HEK293 (cell line): ENCODE measurements around the gene ZNF221.

ENCODE experiments used
- GLIS1 ChIP-seq: fragments of 450-650 bp; formaldehyde crosslinking; IDR thresholded peaks from 2 replicates; pipeline ENCODE4 v1.5.1; 2016; ENCODE audit warnings: missing biosample characterization, missing genetic modification characterization
- KLF8 ChIP-seq: fragments of 450-650 bp; formaldehyde crosslinking; IDR thresholded peaks from 2 replicates; pipeline ENCODE4 v1.5.1; 2016; ENCODE audit warnings: missing biosample characterization, missing genetic modification characterization
- MZF1 ChIP-seq: fragments of 450-650 bp; formaldehyde crosslinking; IDR thresholded peaks from 2 replicates; pipeline ENCODE4 v1.5.1; 2017; ENCODE audit warnings: missing biosample characterization, missing genetic modification characterization, borderline replicate concordance
- PBX3 ChIP-seq: sonication (generic); formaldehyde crosslinking; IDR thresholded peaks from 2 replicates; pipeline ENCODE4 v1.8.1; 2022; ENCODE audit warnings: mild to moderate bottlenecking, moderate library complexity, missing genetic modification reagents
- RBAK ChIP-seq: fragments of 450-650 bp; formaldehyde crosslinking; IDR thresholded peaks from 2 replicates; pipeline ENCODE4 v1.5.1; 2016; ENCODE audit warnings: missing biosample characterization, missing genetic modification characterization
- SETDB1 ChIP-seq: IDR thresholded peaks from one replicate; pipeline ENCODE4 v1.6.1; 2017; ENCODE audit warnings: mild to moderate bottlenecking, low read length, moderate library complexity, mixed read lengths; ENCODE audit not compliant: insufficient read length
- TSHZ1 ChIP-seq: fragments of 450-650 bp; formaldehyde crosslinking; IDR thresholded peaks from 2 replicates; pipeline ENCODE4 v1.5.1; 2016; ENCODE audit warnings: missing biosample characterization, missing genetic modification characterization, borderline replicate concordance
- ZNF138 ChIP-seq: fragments of 450-650 bp; formaldehyde crosslinking; IDR thresholded peaks from 2 replicates; pipeline ENCODE4 v1.5.1; 2016; ENCODE audit warnings: missing biosample characterization, missing genetic modification characterization, borderline replicate concordance
- ZNF239 ChIP-seq: fragments of 450-650 bp; formaldehyde crosslinking; IDR thresholded peaks from 2 replicates; pipeline ENCODE4 v1.5.1; 2016; ENCODE audit warnings: missing biosample characterization, missing genetic modification characterization
- ZNF324 ChIP-seq: fragments of 450-650 bp; formaldehyde crosslinking; IDR thresholded peaks from 2 replicates; pipeline ENCODE4 v1.5.1; 2016; ENCODE audit warnings: missing biosample characterization, missing genetic modification characterization
- ZNF37A ChIP-seq: fragments of 450-650 bp; IDR thresholded peaks from 2 replicates; pipeline ENCODE4 v1.5.1; 2018; ENCODE audit warnings: missing biosample characterization, missing genetic modification characterization
- ZNF501 ChIP-seq: fragments of 450-650 bp; formaldehyde crosslinking; IDR thresholded peaks from 2 replicates; pipeline ENCODE4 v1.5.1; 2016; ENCODE audit warnings: missing biosample characterization, missing genetic modification characterization
- ZNF518A ChIP-seq: fragments of 450-650 bp; formaldehyde crosslinking; conservative IDR thresholded peaks from 2 replicates; pipeline ENCODE4 v1.5.1; 2016; ENCODE audit warnings: low read depth, missing biosample characterization, missing genetic modification characterization
- ZNF561 ChIP-seq: fragments of 450-650 bp; IDR thresholded peaks from 2 replicates; pipeline ENCODE4 v1.5.1; 2018; ENCODE audit warnings: missing biosample characterization, missing genetic modification characterization, borderline replicate concordance
- ZNF596 ChIP-seq: fragments of 450-650 bp; IDR thresholded peaks from 2 replicates; pipeline ENCODE4 v1.5.0; 2018; ENCODE audit warnings: missing biosample characterization, mild to moderate bottlenecking, missing genetic modification characterization, moderate library complexity
- ZNF626 ChIP-seq: fragments of 450-650 bp; sonication (Bioruptor Pico); formaldehyde crosslinking; IDR thresholded peaks from 2 replicates; pipeline ENCODE4 v1.5.1; 2018; ENCODE audit warnings: missing biosample characterization, missing genetic modification characterization, inconsistent platforms
- ZNF629 ChIP-seq: fragments of 450-650 bp; formaldehyde crosslinking; IDR thresholded peaks from 2 replicates; pipeline ENCODE4 v1.5.1; 2017; ENCODE audit warnings: missing biosample characterization, missing genetic modification characterization
- ZNF639 ChIP-seq: fragments of 450-650 bp; formaldehyde crosslinking; IDR thresholded peaks from 2 replicates; pipeline ENCODE4 v1.5.1; 2016; ENCODE audit warnings: missing biosample characterization, missing genetic modification characterization
- ZNF658 ChIP-seq: fragments of 450-650 bp; formaldehyde crosslinking; IDR thresholded peaks from 2 replicates; pipeline ENCODE4; 2016; ENCODE audit warnings: missing biosample characterization, missing genetic modification characterization
- ZNF677 ChIP-seq: fragments of 450-650 bp; IDR thresholded peaks from 2 replicates; pipeline ENCODE4 v1.5.0; 2018; ENCODE audit warnings: missing biosample characterization, mild to moderate bottlenecking, missing genetic modification characterization, moderate library complexity
- ZNF777 ChIP-seq: fragments of 450-650 bp; formaldehyde crosslinking; IDR thresholded peaks from 2 replicates; pipeline ENCODE4 v1.5.1; 2017; ENCODE audit warnings: missing biosample characterization, missing genetic modification characterization, borderline replicate concordance
- ZNF792 ChIP-seq: fragments of 450-650 bp; formaldehyde crosslinking; IDR thresholded peaks from 2 replicates; pipeline ENCODE4 v1.5.1; 2016; ENCODE audit warnings: missing biosample characterization, missing genetic modification characterization
- ZNF830 ChIP-seq: fragments of 450-650 bp; IDR thresholded peaks from 2 replicates; pipeline ENCODE4 v1.5.0; 2018; ENCODE audit warnings: missing biosample characterization, missing genetic modification characterization, low read depth, mild to moderate bottlenecking, moderate library complexity
- ZNF837 ChIP-seq: fragments of 450-650 bp; formaldehyde crosslinking; IDR thresholded peaks from 2 replicates; pipeline ENCODE4 v1.5.1; 2016; ENCODE audit warnings: missing biosample characterization, missing genetic modification characterization
- ZSCAN16 ChIP-seq: fragments of 450-650 bp; formaldehyde crosslinking; IDR thresholded peaks from 2 replicates; pipeline ENCODE4 v1.5.1; 2016; ENCODE audit warnings: missing biosample characterization, missing genetic modification characterization
- ZSCAN23 ChIP-seq: fragments of 450-650 bp; formaldehyde crosslinking; IDR thresholded peaks from 2 replicates; pipeline ENCODE4 v1.5.1; 2016; ENCODE audit warnings: missing biosample characterization, missing genetic modification characterization
- ZSCAN30 ChIP-seq: fragments of 450-650 bp; IDR thresholded peaks from 2 replicates; pipeline ENCODE4 v1.5.1; 2018; ENCODE audit warnings: missing biosample characterization, mild to moderate bottlenecking, missing genetic modification characterization, moderate library complexity
- ZSCAN5A ChIP-seq: fragments of 450-650 bp; formaldehyde crosslinking; IDR thresholded peaks from 2 replicates; pipeline ENCODE4 v1.5.1; 2016; ENCODE audit warnings: missing biosample characterization, missing genetic modification characterization

ZNF221 gene

GRCh38 chr19:43983912-43984686, 33.1 kb downstream of the ZNF221 start, which contains the start of gene ZNF155 (continued):
- no peak for TF ChIP-seq ZSCAN5A (tag by site-specific recombination)
- no peak for TF ChIP-seq ZNF837 (tag by site-specific recombination)
- no peak for TF ChIP-seq ZNF658 (tag by site-specific recombination)
- TF ChIP-seq ZNF239 = no peak
- TF ChIP-seq ZNF596 = peak; percentile 25; the same call in 1 of the 2 replicates
- no peak; the same call in 1 of the 2 replicates for TF ChIP-seq ZNF792 (tag by site-specific recombination)
- peak; percentile 46; the same call in 1 of the 2 replicates for TF ChIP-seq ZNF501 (tag by site-specific recombination)
- no peak for TF ChIP-seq ZNF561 (tag by site-specific recombination)
- no peak; the same call in 1 of the 2 replicates for TF ChIP-seq ZSCAN23 (tag by site-specific recombination)
- peak; percentile 70; the same call in 1 of the 2 replicates for TF ChIP-seq ZNF639 (tag by site-specific recombination)
- 0 out of 2 replicates have a peak, but pooled peaks have one; percentile 48 for TF ChIP-seq ZNF37A
- no peak for TF ChIP-seq TSHZ1 (tag by site-specific recombination)
- TF ChIP-seq ZNF518A (tag by site-specific recombination) = peak; percentile 76
- TF ChIP-seq ZNF777 (tag by site-specific recombination) = peak; percentile 100
- TF ChIP-seq ZNF677 = no peak
- TF ChIP-seq GLIS1 = peak; percentile 96
- TF ChIP-seq MZF1 (tag by site-specific recombination) = no peak
- no peak for TF ChIP-seq ZNF138 (tag by site-specific recombination)
- 0 out of 2 replicates have a peak, but pooled peaks have one; percentile 35 for TF ChIP-seq ZSCAN16 (tag by site-specific recombination)
- TF ChIP-seq KLF8 = peak; percentile 88
- no peak for TF ChIP-seq SETDB1
- TF ChIP-seq ZNF830 (tag by site-specific recombination) = no peak
- TF ChIP-seq ZSCAN30 = peak; percentile 58
- TF ChIP-seq ZNF626 = no peak
- TF ChIP-seq PBX3 (CRISPR knock-in tag) = no peak
- TF ChIP-seq RBAK (tag by site-specific recombination) = no peak
- peak; percentile 82 for TF ChIP-seq ZNF629 (tag by site-specific recombination)
- TF ChIP-seq ZNF324 (tag by site-specific recombination) = peak; percentile 61; the same call in 1 of the 2 replicates
